HG02642 (cell line): Measurements from ENCODE around the gene FNBP1.
A peak's percentile ranks its signal among the peaks of the same experiment; 100 is the strongest.

Experiments used
- ATAC-seq: cut with Tn5 transposase; IDR thresholded peaks from one replicate; pipeline ENCODE4 v1.9.1; 2021; ENCODE audit warnings: mild to moderate bottlenecking; ENCODE audit not compliant: unreplicated experiment, poor library complexity

The FNBP1 gene

DNA sequence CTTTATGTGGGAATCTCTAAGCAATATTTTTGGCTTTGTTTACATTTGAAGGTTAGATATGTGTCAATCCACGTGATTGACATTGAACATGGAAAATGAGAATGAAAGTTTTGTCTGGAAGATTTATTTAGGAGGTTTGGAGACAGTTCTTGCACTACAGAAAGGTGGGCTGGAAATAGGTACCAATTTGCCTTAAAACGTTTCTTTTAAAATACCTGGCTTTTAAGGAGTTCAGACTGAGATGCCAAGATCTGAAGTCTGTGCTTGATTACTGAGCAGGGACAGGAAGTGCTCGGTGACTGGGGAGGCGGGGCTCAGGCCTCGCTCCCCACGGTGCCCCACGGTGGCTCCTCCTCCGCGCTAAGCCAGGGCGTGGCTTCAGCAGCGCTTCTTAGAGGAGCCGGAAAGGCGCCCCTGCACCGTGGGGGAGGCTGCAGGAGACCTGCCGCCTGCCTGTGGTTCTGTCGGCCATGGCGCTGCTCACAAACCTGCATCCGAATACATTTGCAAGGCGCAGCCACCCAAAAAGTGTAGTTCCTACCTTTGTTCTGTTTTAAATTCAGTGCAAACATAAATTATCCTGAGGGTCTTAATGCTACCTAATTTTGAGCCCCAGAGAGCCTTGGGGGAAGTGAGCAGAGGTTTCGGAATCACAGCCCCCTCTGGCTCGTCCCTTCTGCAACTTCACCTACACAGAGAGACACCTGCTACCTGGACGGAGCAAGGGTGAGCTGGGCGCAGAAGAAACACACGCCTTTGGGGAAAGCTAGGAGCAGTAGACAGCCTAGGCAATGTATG, 158.6 kb downstream of the FNBP1 start:
- ATAC-seq: peak; percentile 46

DNA sequence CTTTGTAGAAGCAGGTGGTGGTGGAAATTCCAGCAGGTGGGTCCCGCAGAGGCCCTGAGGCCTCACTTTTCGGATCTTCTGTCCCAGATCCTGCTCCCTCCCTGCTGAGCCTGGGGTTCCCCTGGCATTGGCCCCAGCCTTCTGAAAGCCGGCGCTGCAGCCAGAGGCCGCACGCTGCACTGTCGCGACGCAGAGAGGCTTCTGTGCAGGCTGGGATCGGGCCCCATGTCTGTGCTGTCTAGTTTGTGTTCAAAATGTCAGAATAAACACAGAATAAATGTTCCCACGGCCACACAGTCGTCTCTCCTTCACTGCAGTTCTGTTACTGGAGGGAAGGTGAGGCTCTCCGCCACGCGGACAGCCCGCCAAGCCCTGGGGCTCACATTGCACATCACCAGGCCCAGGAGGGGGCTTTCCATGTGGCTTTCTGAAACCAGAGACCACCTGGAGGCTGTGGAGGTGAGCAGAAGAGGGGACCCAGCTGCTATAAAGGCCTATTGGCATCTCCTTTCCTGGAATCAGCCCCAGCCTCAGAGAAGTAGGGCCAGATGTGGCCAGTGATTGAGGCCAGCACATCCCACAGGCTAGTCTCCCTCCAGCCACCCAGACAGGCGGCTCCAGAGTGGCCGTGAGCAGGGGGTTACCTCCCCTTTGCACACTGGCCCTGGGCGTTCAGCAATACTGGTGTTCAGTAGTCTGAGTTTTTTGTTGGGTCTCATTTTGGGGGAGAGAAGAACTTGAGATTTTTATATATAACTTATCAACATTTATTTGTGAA, 161.3 kb downstream of the FNBP1 start:
- ATAC-seq: no peak

DNA sequence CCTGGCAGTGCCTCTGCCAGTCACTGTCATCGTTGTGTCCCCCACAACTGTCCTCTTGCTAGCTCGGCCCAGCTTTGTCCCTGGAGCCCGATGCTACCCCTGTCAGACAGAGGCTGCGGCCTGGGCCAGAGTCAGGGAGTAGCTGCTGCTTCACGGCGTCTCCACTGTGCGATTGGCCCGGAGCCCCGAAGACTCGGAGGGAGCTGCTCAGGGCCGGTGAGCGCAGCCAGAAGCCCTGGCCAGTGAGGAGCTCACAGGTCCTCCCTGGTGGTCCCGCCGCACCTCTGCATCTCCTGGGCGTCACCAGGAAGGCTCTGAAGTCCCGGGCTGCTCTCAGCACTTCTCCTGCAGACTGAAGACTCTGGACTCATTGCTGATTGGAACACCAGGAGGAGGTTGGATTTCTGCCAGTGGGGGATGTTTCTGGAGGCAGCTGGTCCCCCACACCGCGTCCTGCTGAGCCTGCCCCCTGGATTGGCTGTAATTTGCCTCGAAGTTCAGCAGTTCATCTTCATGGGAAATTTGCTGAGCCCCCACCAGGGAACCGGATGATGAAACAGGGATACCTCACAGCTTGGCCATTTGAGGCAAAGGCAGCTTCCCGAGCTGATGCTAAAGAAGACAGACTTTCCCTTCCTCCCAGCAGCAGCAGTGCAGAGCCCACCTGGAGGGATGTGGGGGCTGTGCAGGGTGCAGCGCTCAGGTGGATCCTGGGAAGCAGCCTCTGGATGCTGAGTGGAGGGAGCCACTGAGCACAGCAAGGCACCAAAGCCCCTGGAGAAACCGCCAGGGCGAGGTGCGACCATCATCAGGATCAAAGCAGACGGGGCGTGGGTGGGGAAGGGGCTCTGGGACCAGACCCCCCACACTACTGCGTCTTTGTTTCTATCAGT, 162.1 kb downstream of the FNBP1 start:
- no peak for ATAC-seq

DNA sequence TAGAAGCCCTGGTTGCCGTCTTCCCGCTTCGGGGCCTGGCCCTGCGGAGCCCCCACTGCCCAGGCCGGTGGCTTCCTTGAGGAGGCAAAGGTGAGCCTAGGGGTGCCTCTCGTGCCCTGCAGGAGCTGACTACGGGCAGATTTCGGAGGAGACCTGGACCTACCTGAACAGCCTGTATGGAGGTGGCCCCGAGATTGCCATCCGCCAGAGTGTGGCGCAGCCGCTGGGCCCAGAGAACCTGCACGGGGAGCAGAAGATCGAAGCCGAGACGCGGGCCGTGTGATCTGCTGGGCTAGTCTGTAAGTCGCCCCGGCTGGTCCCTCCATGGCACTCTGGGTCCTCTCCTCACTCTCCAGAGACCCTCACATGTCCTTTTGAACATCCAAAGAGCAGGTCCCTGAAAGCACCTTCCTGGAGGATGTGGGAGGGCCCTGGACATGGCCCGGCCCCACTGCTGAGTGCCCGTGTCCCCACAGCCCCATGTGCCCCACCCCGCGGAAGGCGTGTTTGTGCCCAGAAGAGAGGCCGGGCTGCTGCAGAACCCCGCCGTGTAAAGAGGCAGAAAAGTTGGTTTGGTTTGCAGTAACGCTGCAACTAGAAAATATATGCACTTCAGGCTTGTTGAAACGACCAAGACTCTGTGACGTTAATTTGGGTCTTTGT, 162.9 kb downstream of the FNBP1 start:
- ATAC-seq: no peak

DNA sequence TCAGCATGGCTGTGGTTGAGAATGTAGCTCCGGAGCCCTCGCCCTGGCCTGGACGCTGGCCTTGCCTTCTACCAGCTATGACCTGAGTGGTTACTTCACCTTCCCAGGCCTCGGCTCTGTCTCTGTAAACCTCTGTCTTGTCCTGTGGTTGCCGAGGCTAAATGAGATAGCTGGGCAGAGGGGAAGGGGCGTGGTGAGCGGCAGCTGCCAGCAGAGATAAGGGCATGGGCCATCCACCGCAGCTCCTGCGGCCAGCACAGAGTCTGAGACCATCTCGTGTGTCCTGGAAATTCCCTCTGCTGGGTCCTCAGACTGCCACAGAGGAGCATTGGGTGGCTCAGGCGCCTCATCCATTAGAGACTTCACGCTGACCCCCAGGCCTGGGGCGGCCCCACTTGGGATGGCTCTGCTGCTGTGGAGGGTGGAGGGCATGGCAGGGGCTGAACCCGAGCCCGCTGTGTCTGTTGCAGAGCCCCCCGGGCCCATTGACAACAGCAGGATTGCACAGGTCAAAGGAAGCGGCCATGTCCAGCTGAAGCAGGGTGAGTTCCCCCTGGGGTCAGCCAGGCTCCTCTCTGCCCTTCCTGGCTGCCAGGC, 163.8 kb downstream of the FNBP1 start:
- no peak for ATAC-seq

DNA sequence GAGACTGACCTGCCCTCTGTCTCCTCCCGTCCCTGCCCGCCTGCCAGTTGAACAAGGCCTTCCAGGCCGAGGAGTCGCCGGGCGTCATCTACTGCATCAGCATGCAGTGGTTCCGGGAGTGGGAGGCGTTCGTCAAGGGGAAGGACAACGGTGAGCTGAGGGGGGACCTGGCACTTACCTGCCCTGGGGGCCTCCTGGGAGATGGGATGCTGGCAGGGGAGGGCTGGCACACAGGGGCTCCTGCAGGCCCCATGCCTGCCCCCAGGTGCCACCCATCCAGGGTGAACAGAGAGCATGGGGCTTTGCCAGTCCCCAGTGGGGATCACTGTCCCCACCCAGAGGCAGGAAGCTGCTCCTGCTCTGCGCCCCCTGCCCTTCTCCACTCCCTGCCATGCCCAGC, 164.7 kb downstream of the FNBP1 start:
- no peak for ATAC-seq

DNA sequence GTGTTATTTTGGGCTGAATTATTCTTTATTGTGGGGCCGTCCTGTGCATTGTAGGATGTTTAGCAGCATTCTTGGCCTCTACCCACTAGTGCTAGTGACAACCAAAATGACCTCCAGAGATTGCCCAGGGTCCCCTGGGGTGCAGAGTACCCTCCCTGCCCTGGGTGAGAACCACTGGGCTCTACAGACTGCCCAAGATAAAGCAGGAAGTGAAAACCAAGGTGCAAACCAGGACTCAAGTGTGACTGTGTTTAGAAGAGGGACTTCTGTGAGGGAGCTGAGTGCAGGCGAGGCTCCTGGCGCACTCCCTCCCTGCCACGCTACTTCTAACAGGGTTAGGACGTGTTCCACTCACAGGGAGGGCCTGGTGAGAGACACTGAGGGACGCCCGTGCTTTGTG, 166.2 kb downstream of the FNBP1 start:
- no peak for ATAC-seq

DNA sequence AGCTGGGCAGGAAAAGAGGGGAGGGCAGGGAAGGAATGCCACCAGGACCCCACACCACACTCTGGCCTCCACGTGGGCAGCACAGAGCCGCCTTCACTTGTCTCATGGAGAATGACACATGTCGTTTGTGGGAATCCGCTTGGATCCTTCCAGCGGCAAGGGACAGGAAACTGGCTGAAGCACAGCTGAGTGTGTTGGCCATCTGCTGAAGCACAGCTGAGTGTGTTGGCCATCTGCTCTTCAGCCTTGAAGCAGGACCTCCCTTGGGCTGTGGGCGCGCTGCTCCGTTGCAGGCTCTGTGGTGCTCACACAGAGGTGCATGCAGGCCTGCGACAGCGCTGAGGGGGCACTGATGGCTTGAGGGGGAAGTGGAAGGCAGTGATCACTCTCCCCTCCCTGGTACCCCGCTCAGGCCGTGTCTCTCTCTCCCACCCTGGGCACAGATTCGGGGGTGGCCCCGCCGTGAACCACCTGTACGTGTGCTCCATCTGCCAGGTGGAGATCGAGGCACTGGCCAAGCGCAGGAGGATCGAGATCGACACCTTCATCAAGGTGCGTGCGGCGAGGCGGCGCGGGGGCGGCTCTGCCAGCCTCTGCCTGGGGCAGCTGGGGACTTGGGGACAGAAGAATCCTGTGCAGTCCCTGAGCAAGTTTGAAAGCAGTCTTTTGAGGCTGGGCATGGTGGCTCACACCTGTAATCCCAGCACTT, 167.1 kb downstream of the FNBP1 start:
- ATAC-seq: no peak

DNA sequence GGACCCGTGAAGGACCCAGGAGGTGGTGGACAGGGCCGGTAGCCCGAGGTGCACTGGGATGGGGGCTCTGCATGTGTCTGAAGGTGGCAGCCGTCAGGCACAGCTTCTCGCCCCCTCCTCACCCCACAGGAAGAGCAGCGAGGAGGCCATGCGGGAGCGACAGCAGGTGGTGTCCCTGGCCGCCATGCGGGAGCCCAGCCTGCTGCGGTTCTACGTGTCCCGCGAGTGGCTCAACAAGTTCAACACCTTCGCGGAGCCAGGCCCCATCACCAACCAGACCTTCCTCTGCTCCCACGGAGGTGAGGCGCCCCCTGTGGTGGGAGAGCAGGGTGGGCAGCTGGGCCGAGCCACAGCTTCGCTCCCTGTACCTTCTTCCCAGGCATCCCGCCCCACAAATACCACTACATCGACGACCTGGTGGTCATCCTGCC, 167.8 kb downstream of the FNBP1 start:
- no peak for ATAC-seq

DNA sequence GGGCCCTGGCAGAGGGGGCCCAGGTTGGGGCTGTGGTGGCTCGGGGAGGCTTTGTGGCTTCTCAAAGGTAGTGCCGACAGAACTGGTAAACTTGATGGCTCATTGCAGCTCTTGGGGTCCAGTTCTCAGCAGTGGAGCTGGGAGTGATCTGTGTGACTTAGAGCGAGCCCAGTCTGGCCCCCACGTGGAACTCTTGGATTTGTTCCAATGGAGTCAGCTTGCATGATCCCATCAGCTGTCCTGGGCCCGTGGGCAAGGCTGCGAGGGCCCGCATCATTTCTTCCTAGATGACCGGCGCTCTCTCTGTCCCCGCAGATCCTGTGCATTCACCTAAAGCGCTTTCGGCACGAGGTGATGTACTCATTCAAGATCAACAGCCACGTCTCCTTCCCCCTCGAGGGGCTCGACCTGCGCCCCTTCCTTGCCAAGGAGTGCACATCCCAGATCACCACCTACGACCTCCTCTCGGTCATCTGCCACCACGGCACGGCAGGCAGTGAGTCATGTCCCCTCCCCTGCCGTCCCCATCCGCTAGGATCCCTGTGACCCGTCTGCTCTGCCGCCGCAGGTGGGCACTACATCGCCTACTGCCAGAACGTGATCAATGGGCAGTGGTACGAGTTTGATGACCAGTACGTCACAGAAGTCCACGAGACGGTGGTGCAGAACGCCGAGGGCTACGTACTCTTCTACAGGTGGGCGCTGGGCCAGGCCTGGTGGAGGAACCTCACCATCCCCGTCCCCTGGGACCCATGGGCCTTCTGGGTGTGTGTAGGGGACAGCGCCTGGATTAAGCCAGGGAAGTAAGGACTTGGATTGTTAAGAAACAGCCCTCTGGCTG, 168.5 kb downstream of the FNBP1 start:
- ATAC-seq: no peak

DNA sequence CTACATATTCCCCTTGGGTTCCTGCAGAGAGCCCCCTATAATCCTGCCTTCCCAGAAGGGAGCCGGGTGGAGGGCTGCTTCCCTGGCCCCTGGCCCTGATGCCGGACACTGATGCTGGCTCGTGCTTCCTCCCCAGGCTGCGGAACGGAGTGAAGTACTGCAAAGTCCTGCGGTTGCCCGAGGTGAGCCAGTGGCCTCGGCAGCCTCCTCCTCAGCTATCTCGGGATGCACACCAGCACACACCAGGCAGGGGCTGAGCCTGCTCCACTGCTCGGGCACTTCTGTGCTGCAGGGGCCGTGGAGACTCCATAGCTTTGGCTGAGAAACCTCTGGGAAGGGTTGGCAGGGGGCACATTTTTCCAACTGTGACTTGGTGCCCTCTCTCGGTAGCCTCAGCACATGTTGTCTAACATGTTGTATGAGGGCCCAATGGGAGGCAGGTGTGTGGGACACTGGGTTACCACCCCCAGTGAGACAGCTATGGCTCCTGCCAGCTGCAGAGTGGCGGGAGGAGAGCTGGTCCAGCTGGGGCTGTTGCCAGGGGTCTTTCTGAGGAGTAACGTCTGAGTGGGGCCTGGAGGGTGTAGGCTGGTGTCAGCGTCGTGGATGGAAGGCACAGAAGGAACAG, 169.3 kb downstream of the FNBP1 start:
- no peak for ATAC-seq

DNA sequence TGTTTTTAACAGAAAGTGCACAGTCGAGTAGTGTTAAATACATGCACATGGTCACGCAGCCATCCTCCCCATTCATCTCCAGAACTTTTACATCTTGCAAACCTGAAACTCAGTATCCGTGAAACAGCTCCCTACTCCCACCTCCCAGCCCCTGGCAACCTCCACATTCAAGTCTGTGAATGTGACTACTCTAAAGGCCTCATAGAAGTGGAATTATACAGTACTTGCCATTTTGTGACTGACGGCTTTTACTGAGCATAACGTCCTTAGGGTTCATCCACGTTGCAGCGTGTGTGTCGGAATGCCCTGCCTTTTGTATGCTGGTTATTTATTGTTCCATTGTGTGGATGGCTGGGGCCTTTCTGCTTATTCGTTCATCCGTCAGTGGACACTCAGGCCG, 171.9 kb downstream of the FNBP1 start:
- ATAC-seq: no peak

DNA sequence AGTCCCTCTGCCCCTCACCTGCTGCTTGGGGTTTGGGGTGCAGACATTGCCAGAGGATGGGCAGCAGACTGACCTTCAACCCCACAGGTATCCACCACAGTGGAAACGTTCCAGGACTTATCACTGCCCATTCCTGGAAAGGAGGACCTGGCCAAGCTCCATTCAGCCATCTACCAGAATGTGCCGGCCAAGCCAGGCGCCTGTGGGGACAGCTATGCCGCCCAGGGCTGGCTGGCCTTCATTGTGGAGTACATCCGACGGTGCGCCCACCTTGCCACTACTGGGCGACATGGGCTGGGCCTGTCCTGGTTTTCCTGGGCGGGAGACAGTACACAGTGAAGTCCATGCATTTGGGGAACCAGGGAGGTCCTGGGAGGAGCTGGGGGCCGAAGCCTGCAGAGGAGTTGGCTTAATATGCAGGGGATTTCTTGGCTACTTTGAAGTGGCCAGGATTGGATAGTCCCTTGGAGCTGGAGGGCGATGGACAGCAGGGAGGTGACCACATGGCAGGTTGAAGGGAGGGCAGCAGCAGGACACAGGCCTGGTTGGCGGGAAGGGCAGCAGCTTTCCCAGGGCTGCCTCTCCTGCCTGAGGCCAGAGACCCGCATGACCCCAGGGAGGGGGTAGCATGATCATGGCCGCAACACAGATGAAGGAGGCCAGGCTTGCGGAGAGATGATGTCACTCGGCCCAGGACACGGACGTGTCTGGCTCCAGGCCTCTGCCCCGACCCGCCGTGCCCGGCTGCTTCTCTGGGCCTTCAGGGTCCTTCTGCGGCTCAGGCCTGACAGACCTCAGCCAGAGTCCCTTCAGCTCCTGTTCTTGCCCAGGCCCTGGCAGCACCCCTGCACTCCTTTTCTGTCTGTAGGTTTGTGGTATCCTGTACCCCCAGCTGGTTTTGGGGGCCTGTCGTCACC, 173.1 kb downstream of the FNBP1 start:
- ATAC-seq: no peak

DNA sequence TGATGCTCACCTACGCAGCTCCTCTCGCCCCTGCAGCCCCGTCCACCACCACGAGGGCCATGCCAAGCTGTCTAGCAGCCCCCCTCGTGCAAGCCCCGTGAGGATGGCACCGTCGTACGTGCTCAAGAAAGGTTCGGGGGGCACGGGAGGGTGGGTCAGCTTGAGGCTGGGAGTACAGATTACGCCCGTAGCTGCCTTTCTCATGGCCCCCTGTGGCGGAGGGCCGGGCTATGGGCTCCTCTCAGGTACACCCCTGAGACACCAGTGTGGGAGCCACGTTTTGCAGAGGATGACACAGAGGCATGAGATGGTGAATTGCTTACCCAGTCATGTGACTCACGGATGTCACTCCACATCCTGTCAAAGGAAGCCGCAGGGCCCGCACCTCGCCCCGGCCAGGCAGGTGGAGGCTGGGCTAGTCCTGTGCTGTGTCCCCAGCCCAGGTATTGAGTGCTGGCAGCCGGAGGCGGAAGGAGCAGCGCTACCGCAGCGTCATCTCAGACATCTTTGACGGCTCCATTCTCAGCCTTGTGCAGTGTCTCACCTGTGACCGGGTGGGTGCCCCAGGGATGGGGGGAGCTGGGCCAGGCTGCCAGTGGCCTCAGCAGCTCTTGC, 174.0 kb downstream of the FNBP1 start:
- ATAC-seq: no peak

DNA sequence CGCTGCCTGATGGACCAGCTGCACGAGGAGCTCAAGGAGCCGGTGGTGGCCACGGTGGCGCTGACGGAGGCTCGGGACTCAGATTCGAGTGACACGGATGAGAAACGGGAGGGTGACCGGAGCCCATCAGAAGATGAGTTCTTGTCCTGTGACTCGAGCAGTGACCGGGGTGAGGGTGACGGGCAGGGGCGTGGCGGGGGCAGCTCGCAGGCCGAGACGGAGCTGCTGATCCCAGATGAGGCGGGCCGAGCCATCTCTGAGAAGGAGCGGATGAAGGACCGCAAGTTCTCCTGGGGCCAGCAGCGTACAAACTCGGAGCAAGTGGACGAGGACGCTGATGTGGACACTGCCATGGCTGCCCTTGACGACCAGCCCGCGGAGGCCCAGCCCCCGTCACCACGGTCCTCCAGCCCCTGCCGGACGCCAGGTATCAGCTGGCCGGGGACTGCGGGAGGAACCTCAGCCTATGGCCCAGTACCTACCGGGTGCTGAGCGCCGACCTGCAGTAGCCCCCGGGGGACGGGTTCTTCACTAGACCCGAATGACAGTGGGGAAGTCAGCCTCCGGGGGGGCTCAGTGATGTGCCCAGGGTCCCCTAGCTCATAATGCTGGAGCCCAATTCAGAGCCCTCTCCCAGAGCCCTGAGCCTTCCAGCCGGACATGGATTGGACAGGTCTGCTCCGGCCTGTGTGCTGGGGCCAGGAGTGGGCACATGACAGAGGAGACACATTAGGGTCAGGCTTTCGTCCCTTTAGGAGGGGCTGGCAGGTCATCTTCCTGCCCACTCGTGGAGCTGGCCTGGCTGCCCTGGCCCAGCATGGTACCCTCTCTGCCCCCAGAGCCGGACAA, 174.7 kb downstream of the FNBP1 start:
- ATAC-seq: no peak
